Superior temporal gyrus (tissue), 1 donor: ENCODE results near the gene KBTBD2.
"Not testable (repeated sequence)": the region's sequence is repeated elsewhere in the genome, so short reads cannot be mapped to it uniquely, and the experiment has no call there.

Source experiments
- DNase-seq: peaks from one replicate; pipeline ENCODE4 v3.0.0-alpha.2; 2016; ENCODE audit errors: extremely low spot score

The KBTBD2 gene

DNA sequence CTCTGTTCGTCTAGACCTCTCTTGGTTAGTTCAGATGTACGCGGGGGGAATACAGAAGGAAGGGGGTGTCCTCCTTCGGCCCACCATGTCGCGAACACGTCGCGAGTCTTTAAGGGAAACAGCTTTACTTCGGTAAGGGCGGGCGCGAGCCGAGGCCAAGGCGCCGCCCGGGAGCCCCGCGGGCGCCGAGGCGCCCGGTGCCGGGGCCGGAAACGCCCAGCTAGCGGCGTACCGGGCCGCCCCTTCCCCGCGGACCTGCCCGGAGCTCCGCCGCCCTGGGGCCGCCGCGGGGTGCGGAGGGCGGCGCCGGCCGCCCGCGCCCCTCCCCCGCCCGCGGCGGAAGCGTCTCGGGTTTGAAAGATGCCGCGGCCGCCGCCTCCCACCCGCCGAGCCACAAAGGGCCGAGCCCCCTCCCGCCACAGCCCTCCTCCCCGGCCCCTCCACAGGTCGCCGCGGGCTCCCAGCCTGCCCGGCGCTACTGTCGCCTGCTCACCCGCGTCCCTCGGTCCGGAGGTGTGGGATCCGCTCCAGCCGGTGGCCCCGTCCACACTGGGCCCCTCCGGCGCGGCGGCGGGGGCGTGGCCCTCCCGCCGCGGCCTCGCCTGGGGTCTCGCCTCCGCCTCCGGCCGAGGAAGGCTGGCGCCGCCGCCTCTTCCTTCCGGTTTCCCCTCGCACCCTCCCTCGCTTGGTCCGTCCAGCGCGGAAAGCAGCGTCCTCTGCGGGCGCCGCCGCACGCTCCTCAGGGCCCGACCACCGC is at the start of gene KBTBD2:
Gene KBTBD2, minus strand, starts transcription at position 718 of the 757 bp plus-strand sequence. CDS start 12,156 bp downstream, outside the sequence.
- DNase-seq, result peak; percentile 70

DNA sequence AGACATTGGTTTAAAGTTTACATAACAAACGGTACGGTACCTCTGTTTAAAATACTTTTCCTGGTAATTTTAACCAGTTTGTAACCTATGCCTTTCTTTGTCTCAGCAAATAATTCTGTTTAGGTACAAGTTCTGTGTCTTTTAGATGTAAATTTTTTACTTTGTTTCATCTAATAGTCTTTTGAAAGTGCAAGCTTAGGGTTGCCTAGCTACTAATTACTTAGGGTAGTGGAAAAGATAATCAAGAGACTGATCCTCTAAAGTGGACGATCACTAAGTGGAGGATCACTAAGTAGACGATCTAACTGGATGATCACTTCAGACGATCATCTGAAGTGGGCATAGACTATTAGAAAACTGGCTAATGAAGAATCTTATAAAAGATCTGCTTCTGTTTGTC is 49.6 kb upstream of the KBTBD2 start:
- DNase-seq, result no peak

DNA sequence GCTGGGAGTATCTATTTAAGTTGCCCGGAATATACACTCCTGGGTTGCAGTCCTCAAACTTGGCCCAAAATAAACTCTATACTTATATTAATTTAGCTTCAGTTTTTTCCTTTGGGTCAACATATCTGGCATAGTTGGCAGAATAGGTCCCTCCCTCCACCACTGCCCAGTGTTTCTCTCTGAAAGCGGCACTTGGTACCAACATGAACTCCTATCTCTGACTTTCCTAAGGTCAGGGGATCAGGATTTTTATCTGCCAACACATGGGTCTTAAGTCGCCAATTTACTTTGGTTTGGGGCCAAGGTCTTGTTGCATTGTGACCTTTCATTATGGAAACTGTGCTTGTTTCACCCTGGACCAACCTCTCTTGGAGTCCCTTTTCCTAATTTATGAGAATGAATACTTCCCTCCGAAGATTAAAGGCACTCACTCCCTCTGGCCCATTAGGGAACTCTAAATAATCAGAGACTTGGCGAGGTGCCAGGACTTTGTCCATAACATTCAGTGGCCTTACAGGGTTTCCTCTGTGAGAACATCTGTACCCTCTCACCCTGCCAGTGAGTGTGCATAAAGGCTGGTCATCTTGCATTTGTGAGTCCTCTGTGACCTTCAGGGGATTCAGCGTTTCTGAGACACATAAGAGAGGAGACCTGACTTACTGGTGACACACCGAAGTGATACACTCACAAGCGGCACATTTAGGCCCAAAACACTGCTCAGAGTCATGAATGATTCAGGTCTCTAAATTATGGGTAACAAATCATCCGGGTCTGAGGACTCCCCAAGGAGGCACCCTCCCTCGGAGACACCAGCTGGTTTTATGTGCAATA is 46.0 kb upstream of the KBTBD2 start:
- peak; percentile 27 for DNase-seq

DNA sequence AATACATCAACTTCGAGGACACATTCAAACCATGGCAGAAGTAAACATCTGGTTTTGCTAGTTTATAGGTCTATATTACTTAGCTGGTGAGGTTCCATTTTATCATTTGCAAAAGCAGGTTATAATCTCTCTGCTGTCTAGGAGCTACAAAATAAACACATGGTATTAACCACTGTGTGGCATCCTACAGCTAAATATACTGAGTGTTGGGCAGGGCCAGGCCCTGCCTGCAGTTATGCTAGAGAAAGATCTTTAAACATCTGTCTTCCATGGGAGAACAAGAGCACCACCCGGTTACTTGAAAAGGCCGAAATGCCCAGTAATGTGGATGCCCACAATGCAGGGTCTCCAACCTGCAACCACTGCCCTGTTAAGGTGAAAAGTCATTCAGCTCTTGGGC is 45.1 kb upstream of the KBTBD2 start:
- no peak for DNase-seq

DNA sequence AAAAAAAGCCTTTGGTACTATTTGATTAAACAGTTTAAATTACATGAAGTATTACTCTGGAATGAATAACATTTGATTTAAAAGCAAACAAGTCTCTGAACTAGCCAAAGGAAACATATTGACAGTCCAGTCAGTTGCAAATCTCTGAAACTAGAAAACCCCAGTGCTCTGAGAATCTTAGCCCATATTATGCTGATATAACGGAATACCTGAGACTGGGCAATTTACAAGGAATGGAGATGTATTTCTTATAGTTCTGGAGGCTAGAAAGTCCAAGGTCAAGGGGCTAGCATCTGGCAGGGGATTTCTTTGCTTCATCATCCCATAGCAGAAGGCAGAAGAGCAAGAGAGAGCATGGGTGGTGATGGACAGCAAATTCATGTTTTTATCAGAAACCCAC is 44.0 kb upstream of the KBTBD2 start:
- no peak for DNase-seq

DNA sequence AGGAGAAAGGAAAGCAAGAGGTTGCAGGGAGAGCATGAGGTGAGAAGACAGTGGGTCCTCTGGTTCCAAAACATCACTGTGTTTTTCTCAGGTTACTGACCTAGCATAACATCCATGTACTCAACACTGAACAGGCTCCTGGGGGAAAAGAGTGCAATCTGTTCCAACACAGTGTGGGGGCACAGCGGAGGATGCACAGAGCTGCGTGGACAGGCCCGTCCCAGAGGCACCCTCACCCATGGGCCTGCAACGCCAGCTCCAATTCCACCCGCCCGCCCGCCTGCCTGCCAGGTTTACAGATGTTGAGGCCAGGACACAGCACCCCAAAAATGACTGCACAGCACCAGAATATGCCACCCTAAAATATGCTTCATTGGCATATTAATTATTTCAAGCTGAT is 38.8 kb upstream of the KBTBD2 start:
- no peak for DNase-seq

DNA sequence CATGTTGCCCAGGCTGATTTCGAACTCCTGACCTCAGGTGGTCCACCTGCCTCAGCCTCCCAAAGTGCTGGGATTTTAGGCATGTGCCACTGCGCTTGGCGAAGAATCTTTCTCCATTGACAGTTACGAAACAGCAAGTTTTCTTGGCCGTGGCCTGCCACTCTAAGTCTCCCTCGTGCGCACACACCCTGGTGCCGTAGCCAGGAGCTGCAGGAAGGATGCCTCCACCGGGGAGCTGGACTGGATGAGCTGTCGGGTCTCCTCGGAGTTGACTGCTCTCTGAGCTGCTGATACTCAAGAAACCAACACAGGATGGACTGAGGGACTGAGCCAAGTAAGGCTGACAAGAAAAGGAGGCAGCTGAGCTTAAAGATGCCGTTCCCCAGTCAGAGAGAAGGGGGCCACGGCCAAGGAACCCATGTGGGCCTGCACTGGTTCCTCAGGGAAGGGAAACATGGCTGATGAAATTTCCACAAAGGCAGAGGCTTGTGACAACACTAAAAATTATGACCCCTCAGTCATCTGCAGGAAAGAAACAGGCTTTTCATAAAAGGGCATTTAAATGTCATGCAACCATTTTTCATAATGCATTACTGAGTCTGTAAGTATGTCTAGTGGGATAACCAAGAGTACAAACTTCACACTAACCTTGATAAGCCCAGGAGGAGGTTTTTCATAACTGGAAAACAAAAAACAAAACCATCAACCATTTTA is 38.0 kb upstream of the KBTBD2 start:
- DNase-seq, result no peak

DNA sequence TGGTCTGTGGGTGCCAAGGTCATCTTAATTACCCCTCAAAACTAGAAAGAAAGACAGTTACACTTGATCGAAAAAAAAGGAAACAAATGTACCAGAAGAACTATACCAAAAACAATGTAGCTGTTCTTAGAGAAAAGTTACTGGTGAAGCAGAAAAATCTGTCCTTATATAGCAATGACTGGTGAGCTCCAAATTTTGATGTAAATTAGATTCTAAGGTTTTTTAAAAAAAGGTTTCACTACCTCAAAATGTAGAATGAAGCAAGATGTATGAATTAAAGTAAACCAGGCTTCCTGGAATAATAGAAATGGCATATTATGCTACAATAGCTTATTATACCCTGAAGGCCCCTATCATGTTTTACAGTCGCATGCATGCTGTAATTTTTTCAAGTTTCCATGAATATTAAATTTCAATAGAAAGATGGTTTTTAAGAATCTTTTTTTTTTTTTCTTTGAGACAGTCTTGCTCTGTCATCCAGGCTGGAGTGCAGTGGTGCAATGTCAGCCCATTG is 37.3 kb upstream of the KBTBD2 start:
- DNase-seq, result no peak

DNA sequence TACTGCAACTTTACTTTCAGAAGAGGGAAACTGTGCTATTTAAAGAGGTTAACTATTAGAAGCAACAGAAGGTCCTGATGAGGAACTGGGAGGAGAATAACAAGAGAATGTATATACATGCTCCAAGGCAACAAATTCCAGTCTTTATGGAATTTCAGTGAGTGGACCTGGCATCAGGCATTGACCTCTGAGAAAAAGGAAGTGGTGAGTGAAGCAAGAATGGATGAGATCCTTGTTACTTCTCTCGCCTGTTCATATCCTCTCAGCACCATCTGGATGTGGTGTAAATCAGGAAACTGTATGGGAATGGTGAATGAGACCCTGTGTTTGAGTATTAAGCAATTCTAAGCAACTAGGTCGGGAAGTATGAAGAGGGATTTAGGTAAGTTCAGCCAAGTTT is 30.3 kb upstream of the KBTBD2 start:
- DNase-seq, result no peak

DNA sequence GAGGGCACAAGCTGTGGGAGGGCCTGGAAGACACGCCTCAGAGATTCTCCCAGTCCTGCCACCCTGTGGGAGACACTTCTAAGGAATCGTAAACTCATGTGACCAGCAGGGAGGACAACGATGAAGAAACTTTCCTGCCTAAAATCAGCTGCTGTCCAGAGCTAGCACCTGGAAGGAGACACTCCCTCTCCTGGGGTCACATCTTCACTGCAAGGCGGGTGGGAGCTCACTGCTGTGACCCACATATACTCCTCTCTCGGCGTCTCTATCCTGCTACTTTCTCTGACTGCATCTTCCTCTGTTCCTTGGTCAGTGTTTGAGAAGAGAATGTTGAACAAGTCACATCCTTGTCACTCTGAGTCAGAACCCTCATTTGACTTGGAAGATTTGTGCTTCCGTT is 25.4 kb upstream of the KBTBD2 start:
- not testable (repeated sequence) for DNase-seq

DNA sequence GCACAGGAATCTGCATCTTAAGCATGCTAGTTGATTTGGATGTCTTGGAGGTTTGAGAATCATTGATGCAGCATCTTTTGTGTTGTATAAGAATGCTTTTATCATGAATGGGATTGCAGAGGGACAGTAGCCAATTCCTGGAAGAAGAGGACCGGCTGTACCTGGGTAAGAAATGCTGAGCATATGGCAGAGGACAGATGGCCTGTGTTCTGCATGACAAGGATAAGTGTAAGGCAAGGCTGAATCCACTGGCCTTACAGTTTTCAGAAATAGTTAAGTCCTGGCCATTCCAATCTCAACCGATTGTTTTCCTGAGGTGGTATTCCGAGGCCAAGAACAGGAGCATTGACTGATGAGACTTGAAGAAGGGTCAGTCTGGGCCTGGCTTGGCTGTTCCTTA is 24.4 kb upstream of the KBTBD2 start:
- peak; percentile 48 for DNase-seq

DNA sequence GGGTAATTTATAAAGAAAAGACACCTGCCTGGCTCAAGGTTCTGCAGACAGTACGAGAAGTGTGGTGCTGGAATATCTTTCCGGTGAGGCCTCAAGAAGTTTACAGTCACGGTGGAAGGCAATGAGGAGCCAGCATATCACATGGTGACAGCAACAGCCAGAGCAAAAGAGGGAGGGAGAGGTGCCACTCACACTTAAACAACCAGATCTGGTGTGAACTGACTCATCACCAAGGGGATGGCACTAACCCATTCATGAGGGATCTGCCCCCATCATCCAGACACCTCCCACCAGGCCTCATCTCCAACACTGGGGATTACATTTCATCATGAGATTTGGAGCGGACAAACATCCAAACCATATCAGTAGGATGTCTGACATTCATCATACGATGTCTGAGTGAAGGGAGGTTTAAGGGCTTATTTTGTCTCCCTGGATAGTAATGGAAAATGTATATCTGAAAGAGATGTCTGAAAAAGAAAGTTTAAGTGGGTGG is 23.5 kb upstream of the KBTBD2 start:
- no peak for DNase-seq

DNA sequence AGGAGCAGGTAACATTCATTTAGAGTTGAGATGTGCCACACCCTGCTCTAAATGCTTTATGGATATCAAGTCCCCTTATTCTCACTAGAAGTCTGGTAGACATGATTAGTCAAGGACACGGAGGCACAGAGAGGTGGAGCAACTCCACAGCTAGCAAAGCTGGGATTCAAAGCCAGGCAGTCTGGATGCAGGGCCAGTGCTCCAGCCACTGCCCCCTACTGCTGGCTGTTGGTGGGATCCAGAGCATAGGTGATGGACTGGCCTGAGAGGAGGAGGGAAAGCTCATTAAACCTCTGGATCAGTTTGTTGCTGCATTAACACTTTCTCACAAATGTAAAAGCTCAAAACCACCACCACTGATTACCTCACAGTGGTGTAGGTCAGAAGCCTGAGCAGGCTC is 22.6 kb upstream of the KBTBD2 start:
- no peak for DNase-seq

DNA sequence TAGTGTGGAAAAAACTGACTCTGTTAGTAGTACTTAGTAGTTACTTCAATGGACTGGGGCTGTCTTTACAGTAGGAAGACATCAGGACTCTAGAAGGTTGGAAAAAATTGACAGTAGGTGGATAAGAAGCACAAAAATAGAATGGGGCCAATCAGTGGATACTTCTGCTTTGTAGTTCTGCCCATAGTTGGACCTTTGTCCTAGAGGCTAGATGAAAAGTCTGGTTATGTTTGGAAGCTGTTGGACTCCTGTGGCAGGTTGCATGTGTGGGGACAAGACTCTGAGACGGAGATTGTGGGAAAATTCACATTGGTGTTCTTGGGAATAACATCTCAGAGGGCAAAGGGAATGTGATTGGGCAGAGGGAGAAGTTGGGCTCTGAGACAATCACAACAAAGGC is 18.6 kb upstream of the KBTBD2 start:
- no peak for DNase-seq

DNA sequence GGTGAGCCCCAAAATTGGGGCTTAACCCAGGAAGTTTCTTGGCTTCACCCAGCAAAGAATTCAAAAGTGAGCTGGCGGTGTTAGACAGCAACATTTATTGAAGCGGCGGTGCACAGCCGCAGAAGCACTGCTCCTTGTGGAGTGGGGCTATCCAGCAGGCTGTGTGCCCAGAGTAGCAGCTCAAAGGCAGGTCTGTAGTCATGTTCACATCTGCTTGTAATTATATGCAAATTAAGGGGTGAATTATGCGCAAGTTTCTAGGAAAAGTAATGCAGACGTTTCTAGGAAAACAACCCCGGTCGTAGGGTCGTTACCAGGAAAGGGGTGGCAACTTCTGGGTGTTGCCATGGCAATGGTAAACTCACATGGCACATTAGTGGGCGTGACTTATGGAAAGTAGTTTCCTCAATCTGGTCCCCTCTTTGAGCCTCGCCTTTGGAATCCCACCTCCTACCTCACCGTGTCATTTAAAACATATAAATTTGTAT is 13.7 kb upstream of the KBTBD2 start:
- DNase-seq, result peak; percentile 75

DNA sequence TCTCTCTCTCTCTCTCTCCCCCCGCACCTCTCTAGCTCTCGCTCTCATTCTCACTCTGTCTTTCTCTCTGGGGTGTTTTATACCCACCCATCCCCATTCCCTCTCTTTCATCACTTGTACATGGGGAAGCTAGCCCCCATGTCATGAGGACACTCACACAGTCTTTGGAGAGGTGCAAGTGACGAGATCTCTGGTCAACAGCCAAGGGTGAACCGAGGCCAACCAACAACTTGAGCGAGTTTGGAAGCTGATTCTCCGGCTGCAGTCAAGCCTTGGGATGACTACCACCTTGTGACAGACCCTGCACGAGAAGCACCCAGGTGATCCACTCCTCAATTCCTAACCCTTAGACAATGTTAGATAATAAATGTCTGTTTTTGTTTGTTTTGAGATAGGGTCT is 10.1 kb upstream of the KBTBD2 start:
- no peak for DNase-seq

DNA sequence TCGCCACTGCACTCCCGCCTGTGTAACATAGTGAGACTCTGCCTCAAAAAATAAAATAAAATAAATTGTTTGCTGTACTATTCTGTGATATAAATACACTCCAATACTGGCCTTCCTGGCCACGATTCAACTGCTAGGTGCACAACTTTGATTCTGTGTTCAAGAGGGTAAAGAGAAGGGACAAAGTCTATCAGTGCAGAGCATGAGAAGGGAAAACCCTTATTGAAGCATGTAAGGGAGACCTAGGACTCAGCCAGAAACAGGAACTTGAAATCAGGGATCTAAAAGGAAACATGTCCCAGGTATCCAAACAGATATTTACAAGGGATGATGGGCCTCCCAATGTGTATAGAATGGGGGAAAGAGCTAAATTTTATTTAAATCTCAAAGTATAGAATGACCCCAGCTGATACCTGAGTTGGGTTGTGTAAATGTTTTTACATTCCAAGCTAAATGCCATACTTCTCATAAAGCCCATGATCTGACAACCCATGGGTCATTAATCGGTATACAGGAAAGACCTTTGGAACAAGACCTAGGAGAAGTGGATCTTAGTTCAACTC is 9.0 kb upstream of the KBTBD2 start:
- DNase-seq, result no peak

DNA sequence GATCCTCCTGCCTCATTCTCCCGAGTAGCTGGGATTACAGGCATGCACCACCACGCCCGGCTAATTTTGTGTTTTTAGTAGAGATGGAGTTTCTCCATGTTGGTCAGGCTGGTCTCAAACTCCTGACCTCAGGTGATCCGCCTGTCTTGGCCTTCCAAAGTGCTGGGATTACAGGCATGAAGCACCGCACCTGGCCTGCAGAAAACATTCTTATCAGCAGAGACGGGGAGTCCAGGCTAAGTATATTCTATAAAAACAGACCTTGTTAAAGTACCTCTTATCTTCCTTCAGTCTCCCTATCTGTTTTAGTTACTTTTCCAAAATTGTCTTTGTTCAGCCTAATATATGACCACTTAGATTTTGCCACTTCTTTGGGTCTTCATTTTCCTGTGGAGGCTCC is 5.8 kb upstream of the KBTBD2 start:
- DNase-seq, result not testable (repeated sequence)

DNA sequence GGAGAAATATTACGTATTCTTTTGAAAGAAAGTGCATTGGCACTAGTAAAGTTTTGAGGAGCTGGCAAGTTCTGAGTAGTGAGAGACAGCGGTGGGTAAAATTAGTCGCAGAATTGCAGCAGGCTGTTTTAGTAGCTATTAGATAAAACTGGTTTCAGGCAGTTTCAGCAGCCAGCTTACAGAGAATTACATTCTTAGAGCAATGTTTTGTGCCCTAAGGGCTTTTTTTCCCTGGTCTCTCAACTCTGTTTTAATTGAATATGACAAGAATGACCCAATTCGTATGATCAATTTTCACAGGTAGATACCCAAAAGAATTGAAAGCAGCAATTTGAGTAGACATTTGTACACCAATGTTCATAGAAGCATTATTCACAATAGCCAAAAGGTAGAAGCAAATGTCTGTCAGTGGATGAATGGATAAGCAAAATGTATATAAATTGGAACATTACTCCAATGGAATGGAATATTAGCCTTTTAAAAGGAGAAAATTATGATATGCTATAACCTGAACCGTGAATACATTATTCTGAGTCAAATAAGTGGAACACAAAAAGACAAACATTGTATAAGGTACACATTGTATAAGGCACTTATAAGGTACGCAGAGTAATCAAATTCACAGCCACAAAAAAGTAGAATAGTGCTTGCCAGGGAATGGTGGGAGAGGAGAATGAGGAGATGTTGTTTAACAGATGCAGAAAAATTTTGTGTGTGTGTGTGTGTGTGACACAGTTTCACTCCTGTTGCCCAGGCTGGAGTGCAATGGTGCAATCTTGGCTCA is 5.2 kb upstream of the KBTBD2 start:
- no peak for DNase-seq

DNA sequence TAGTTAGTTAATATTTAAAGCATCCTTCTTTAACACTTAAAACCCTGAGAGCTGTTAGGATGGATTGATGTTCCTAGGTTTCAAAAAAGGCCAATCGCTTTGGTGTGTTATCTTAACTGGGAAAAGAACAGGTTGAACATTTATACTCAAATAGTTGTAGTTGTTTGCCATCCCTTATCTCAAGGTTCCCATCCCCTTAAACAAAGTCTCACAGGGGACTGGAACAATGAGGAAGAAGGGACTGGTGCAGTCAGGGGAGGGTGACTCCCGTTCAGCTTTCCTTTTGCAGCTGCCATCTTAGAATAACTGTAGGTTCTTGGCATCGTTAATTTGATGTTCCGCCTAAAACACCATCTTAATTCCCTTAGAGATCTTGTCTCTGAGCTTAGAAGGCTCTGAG is 2.6 kb upstream of the KBTBD2 start:
- no peak for DNase-seq

DNA sequence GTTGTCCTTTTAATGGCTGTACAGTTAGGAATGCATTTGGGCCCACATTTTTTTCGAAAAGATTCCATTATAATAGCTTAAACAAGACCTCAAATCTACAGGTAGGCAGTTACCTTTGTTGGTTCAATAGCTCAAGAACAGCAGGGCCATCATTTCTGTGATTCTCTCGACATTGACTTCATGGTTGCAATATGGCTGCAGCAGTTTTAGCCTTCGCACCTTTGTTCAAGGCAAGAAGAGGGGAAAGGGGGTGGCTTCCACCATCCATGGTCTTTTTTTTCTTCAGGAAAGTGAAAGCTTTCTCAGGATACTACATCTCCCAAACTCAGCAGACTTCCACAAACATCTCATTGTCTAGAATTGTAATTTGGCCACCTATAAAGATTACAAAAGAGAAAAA is 2.2 kb upstream of the KBTBD2 start:
- DNase-seq, result no peak
